HG03139 (cell line): ENCODE results near the gene FAF1.

Source experiments
- ATAC-seq: cut with Tn5 transposase; IDR thresholded peaks from one replicate; pipeline ENCODE4 v1.9.1; 2021; ENCODE audit not compliant: unreplicated experiment

The FAF1 gene

DNA sequence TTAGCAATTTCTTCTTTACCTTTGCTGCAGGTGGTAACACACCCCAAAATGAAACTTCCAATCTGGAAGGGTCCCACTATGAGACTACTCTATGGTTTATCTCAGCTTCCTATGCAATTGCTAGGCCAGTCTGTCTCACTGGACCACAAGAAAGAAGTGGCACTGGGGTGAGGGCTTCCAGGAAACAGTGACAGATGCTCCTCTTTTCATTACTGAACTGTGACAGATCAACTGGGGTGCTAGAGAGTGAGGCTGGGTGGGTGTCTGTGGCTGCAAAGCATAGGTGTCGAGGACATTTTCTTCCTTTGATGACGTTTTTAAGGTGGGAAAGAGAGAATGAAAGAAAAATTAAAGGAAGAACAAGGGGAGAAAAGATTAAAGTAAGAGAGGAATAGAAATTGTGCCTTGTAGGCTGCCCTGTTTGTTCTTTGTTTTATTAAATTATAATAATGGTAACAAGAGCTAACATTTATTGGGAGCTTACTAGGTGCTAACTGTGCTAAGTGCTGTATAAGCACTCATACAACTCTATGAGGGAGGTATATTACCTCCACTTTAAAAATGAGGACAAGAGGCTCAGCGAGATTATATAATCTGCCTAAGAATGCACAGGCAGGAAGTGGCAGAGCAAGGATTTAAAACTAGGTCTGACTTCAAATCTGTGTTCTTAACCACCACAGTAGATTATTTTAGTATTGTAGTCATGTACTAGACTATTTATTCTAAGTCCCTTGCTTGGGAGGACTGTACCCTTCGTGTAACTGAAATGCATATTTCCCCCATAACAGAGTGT, 509.0 kb downstream of the FAF1 start:
- ATAC-seq, result no peak

DNA sequence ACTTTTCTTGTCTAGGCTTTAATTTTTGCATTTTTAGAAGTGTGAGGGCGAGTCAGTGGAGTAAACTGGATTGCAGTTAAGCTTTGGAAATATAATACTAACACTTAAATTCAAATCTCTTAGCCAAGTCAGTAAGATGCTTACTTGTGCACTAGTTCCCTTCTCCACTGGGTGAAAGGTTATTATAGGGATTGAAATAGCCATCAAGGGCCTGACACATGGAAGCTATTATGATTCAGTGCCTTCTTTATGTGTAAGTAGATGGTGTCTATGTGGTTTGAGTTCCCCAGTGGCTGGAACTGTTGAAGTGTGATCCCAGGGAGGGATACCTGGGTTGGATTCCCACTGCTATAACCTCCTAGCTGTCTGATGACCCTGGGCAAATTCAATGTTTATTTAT, 512.1 kb downstream of the FAF1 start:
- ATAC-seq, result no peak

DNA sequence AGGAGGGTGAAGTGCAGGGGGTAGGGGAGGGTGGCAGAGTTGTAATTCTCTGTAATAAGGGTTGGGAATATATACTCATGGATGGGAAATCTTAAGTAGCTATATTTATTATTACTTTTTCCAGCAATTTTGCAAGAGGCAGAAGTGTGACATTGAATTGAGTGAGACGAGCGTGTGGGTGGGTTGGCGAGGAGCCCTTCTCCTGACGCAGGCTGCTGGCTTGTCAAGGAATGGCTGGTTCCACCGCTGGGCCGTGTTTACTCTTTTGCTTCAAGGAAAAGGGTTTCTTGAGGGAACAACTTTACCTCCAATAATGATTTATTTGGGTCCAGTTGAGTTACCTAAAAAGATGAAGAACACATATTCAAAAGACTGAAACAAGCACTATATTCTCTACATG, 518.9 kb downstream of the FAF1 start:
- ATAC-seq, result no peak

- no peak for ATAC-seq
Measured at GRCh38 chr1:50438945-50439344, 521.1 kb downstream of the FAF1 start.

DNA sequence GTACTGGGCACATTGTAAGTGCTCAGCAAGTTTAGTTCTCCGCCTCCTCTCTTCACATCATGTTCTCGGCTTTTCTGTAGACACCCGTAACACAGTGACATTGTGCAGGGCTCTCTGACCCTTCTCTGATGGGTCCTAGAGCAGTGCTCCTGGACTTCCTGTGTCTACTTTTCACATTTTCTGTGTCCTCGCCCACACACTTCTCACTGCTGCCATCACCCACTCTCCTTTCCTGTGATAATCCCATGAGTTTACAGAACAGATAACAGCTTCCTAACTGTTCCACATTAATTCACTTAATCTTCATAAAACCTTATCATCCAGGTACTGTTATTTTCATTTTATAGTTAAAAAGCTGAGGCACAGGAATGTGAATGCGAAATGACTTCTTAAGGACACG, 523.6 kb downstream of the FAF1 start:
- ATAC-seq, result no peak

DNA sequence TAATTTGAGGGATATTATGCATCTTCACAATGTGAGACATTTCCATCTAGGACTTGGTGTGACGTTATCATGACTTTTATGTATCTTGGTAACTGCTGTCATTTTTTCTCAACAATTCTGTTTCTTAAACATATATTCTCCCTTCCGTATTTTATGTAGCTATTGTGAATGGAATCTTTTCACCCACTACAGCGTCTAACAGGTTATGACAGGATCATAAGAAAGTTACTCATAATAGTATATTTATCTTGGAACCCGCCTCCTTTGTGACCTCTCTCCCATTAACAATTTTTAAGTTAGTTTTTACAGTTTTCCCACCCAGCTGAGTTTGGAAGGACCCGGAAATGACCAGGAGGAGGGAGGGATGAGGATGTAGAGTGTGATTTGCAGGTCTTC, 530.1 kb downstream of the FAF1 start:
- ATAC-seq, result no peak

DNA sequence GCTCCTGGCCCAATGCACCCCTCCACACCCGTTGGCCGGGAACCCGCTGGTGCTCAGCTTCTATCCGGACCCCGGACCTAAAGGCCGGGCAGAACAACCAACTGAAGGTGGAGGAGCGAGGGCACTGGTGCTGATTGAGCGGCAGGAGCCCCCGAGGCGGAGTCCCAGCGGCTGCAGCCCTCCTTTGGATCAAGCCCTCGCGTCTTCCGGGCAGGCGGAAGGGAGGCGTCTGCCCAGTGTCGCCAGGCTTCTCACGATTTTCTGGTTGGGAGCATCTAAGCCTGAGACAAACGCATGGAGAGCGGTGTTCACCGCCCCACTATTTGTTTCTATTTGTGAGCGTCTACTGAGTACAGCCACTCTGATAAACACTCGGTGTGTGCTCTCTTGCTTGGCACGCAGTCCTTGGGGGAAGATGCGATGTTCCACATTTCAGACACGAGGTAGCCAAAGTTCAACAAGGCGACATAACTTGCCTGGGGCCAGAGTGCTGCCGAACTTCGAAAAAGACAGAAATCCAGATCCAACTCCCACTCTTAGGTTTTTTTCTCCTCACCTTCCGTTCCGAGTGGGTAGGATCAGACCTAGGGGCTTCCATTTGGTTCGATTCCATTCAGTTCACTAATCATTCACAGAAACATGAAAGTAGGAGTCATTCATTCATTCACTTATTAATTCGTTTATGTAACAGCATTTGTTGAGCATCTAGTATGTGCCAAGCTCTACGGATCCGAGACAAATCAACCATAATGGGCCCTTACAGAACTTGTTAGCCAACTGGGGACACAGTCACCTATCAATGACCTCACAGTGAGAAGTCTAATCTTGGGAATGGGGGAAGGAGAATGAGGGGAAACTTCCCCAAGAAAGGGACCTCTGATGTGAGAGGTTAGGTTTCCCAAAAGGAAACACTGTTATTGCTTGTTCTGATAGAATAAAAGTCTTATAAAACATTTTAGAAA, 532.0 kb downstream of the FAF1 start:
- ATAC-seq, result no peak

DNA sequence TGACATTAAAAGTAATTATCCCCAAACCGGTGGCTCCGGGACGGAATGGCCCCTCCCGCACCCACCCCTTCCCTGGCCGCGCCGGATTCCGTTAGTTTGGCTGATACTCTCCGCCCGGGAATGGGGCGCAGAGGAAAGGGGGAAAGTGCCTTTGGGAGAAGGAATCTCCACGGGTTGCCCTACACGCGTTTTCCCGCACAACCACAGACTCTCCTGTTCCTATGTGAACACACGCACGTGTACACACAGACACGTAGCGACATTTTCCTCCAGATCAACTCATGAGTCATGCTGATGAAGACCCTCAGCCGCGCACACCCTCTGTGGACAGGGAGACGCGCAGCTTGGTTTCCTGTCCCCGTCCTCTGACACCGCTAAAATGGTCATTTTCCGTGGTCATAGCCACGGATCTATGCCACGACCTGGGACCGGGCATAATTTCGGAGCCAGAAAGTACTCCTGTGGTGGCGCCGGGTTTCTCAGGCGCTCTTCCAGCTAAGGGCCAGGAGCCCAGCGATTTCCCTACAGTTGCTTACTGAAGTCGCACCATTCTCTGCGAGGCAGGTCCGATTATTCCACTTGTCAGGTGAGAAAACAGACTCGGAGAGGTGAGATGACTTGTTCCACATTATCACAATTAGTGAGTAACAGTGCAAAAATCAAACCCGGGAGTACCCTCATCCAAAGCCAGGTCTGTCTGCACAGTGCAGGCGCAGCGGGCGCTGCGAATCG, 532.8 kb downstream of the FAF1 start:
- no peak for ATAC-seq

- no peak for ATAC-seq
Measured at GRCh38 chr1:50426702-50427085, 533.4 kb downstream of the FAF1 start.

DNA sequence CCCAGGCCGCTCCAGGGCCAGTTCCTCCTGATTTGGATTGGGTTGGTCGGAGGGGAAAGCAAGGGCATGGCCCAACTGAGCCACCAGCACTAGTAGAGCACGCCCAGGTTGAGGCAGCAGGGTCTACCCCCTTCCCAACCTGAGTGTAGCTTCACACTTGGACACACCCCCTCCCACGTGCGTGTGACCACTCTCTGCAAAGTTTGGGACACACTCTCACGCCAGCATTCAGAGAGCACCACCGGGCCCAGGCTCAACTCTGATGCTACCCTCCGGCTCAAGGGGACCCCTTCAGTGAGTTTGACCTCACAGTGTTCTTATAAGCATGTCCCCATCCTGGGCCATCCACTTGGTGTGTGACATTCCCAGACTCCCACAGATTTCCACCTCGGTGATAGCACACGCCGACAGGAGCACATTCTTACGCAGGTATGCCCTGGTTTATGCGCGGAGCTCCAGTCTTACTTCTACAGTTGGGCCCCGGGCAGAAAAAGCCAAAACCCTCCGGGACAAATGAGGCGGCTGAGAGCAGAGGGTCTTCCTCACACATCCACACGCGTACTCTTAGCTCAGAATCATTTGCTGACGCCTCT, 533.9 kb downstream of the FAF1 start:
- no peak for ATAC-seq

GRCh38 chr1:50425376-50426107, 534.5 kb downstream of the FAF1 start:
- ATAC-seq, result no peak

GRCh38 chr1:50424884-50425375, 535.1 kb downstream of the FAF1 start:
- ATAC-seq, result no peak

DNA sequence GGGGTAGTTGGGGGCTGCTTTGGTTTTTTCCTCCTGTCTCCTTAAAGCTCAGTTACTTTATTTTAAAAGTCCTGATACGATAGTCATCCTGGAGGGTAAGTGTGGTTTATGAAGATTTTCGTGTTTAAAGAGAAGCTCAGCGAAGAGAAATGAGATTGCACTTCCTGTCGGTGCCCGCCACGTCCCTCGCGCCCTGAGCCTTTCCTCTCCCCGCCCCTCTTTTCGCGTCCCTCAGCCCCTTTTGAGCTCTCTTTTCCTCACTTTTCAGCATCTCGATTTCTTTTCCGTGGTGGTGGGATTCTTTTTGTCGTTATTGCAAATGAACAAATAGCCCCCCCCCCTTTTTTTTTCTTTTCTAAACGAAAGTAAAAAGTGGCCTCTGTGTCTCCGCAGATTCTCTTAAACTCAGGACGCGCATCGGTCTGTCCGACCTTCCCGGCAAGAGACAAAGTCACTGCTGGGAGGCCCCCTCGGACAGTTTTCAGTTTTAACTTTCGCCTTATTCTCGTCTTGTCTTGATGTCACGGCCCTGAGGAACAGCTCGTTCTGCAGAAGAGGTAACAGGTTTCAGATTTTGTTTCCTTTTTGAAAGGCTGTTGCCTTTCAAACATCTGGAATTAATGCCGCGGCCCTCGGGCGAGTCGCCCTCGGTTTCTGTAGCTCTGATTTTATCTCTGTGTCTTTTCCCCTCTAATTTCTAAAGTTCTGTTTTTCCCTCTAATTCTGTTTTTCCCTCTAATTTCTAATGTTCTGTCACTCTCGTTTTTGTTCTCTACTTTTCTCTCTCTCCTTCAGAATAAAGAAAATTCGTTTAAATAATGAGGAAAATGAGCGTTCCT, 535.8 kb downstream of the FAF1 start:
- no peak for ATAC-seq

- no peak for ATAC-seq
Measured at GRCh38 chr1:50423670-50424000, 536.4 kb downstream of the FAF1 start.

DNA sequence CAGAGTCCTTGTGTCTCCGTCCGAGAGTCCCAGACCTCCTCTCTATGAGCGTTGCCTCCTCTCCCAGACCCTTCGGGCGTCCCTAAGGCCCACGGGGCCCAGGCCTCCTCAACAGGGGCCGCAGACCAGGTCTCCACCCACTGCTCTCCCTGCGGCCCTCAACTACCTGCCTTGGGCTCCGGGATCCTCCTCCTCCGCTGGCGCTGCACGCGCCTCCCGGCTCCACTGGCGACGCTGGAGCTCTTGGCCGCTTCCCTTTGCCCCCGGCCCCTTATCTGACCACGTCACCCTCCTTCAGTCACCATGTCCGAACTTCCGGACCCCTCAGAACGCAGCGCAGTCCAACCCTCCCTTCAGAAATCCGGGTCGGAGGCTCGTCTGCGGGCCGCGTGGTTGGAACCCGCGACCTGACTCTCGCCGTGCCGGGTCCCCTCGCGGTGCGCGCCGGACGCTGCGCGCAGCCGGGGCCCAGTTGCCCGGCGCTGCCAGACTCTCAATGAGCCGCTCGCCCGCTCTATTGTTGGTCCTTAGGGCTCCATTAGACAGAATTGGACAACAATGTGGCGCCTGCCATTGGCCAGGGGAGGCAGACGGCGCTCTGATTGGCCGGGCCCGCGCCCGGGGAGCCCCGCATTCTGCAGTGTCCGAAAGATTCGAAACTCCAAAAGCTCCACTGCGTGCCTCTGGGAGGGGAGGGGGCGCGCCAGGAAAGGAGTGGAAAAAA, 537.0 kb downstream of the FAF1 start, which contains the start of gene DMRTA2:
DMRTA2 (minus strand) TSS at position 498 of the 724 bp plus-strand sequence. CDS start 1,907 bp downstream, outside the sequence.
- ATAC-seq, result no peak

GRCh38 chr1:50422675-50422945, 537.5 kb downstream of the FAF1 start:
- ATAC-seq, result no peak

GRCh38 chr1:50421768-50422674, 538.0 kb downstream of the FAF1 start:
- no peak for ATAC-seq

DNA sequence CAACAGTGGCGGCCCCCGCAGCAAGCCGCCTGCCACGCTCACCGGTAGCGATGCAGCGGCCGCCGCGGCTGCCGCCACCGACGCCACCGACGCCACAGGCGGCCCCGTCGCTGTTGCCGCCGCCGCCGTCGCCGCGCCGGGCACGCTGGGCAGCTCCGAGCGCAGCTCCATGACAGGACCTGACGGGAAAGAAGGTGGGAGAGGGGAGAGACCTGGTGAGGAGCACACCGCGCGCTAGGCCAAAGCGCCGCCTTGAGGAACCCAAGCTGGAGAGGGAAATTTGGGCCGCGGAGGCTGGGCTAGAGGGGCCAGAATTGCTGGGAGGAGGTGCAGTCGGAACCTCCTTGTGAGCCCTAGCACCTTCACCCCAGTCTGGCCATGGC, 538.7 kb downstream of the FAF1 start:
- no peak for ATAC-seq
